Naive thymus-derived CD8-positive, alpha-beta T cell (primary cell): Measurements from ENCODE around the gene CYP4B1. TPM values are rescaled to one million over a fixed set of nuclear protein-coding genes. Genes with fewer than 3 reads are reported as not detected.

Experiments
- ATAC-seq, 2 donors: fragments of 150-1000 bp; cut with Tn5 transposase in 1 of 2; sonication (Bioruptor Pico), chemical (Tn5 transposase) in 1 of 2; 1 replicate in 1 of 2; 2 replicates in 1 of 2; pipeline ENCODE4 v1.10.0; 2021; ENCODE audit warnings: mild to moderate bottlenecking in 2 of 2, moderate library complexity in 2 of 2
- POLR2A ChIA-PET: fragments of 350-600 bp; sonication (Branson Sonifier 250); formaldehyde crosslinking; loops from one replicate; lab custom pipeline; 2021; ENCODE audit warnings: antibody characterized with exemption; lab: Charles Lee
- DNase-seq, 10 donors: peaks; one replicate each; pipeline versions ENCODE4 v3.0.0 to v3.0.0-alpha.2; 2020 to 2022
- H3K27ac Mint-ChIP-seq, 10 donors: one replicate each; pipeline ENCODE4 v1.8.0; 2020 to 2022; ENCODE audit warnings: mild to moderate bottlenecking in 10 of 10, mixed read lengths in 10 of 10, moderate library complexity in 4 of 10, inconsistent platforms in 1 of 10
- H3K27me3 Mint-ChIP-seq, 5 donors: one replicate each; pipeline ENCODE4 v1.8.0; 2021 to 2022; ENCODE audit warnings: mixed read lengths in 5 of 5
- H3K36me3 Mint-ChIP-seq, 3 donors: one replicate each; pipeline ENCODE4 v1.8.0; 2020 to 2022; ENCODE audit warnings: mixed read lengths in 3 of 3, mild to moderate bottlenecking in 2 of 3, inconsistent platforms in 1 of 3
- H3K4me1 Mint-ChIP-seq, 4 donors: one replicate each; pipeline ENCODE4 v1.8.0; 2021 to 2022; ENCODE audit warnings: mixed read lengths in 4 of 4
- H3K4me3 Mint-ChIP-seq, 10 donors: one replicate each; pipeline ENCODE4 v1.8.0; 2020 to 2022; ENCODE audit warnings: mild to moderate bottlenecking in 10 of 10, mixed read lengths in 10 of 10, moderate library complexity in 6 of 10, inconsistent platforms in 1 of 10
- H3K9me3 Mint-ChIP-seq, 9 donors: one replicate each; pipeline ENCODE4 v1.8.0; 2020 to 2022; ENCODE audit warnings: mixed read lengths in 9 of 9, mild to moderate bottlenecking in 3 of 9, inconsistent platforms in 1 of 9, moderate library complexity in 1 of 9
- polyA plus RNA-seq, 3 donors: library from polyadenylated mRNA; unstranded; fragments of 300-500 nt; fragmentation: Illumina TruSeq; gene quantifications; one replicate each; pipeline ENCODE4 v1.2.3, GENCODE V29; 2021
- total RNA-seq, 8 experiments: library from RNA in 2 of 8; stranded (reverse) in 2 of 8; gene quantifications; one replicate each; pipeline ENCODE4 v1.2.3 and lab custom pipeline; 2021 to 2026

The CYP4B1 gene
- total and polyA plus RNA-seq, 5 experiments from 2014 or later = not detected

DNA sequence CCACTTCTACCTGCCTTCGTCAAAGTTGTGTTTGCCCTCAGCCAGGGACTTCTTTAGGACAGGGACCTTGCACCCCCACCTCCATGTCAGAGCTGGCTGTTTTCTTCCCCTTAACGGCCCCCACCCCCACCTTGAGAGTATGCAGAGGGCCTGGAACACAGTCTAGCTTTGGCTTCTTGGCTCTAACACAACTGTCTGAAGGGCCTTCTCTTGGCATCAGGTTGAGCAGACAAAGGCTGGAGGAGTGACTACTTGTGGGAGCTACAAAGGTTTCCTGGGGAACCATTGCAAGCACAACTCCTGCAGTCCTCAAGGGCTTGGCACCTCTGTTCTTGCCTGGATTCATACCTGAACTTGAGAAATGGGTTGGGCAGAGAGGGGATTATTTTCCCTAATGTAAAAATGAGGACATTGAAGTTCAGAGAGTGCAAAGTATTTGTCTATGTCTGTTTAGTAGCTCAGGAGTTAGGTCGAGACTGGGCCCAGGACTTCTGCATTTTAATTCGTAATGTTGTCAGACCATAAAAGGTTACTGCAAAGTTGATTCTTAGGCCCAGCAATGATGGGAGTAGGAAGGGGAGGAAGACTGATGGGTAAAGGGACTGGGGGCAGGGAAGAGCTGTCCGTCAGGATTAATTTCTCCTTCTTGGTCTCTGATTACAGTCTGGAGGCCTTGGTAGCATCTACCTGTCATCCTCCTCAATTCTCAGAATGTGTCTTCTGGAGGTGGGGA is 2.6 kb downstream of the CYP4B1 start:
- H3K4me3 Mint-ChIP-seq = no peak overlapping the region
- no peaks in the 10 kb centered on the region for H3K4me1 Mint-ChIP-seq
- H3K27ac Mint-ChIP-seq = no peak overlapping the region
- POLR2A ChIA-PET = no interaction called here
- H3K9me3 Mint-ChIP-seq = no peaks in the 10 kb centered on the region
- DNase-seq (no peak), ATAC-seq (no peak)
- peaks cover 14 to 32% (median 20%) of the 10 kb centered on the region in 5 donors for H3K27me3 Mint-ChIP-seq
- H3K36me3 Mint-ChIP-seq = no peaks in the 10 kb centered on the region

DNA sequence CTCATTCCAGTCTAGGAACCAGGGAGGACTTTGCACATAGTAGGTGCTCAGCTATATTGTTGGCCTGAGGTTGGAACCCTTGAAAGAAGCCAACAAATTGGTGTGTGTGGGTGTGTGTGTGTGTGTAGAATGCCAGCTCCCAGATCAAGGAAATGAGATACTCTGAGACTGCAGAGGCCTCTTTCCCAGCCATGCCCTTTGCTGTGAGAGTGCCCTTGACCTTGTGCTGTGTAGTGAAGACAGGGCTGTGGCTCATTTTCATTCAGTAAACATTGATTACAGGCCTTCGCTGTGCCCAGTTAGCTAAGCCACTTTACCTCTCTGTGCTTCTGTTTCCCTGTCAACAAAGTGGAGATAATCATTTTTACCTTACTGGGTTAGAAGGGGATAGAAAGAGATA is 3.2 kb downstream of the CYP4B1 start:
- H3K27me3 Mint-ChIP-seq = peaks cover 10 to 29% (median 17%) of the 10 kb centered on the region in 5 donors
- ATAC-seq (no peak), DNase-seq (no peak)
- H3K9me3 Mint-ChIP-seq = peaks cover 0 to under 1% (median 0%) of the 10 kb centered on the region in 9 donors
- no peak overlapping the region for H3K27ac Mint-ChIP-seq
- POLR2A ChIA-PET = no interaction called here
- H3K4me1 Mint-ChIP-seq = no peaks in the 10 kb centered on the region
- H3K4me3 Mint-ChIP-seq = no peak overlapping the region
- no peaks in the 10 kb centered on the region for H3K36me3 Mint-ChIP-seq

DNA sequence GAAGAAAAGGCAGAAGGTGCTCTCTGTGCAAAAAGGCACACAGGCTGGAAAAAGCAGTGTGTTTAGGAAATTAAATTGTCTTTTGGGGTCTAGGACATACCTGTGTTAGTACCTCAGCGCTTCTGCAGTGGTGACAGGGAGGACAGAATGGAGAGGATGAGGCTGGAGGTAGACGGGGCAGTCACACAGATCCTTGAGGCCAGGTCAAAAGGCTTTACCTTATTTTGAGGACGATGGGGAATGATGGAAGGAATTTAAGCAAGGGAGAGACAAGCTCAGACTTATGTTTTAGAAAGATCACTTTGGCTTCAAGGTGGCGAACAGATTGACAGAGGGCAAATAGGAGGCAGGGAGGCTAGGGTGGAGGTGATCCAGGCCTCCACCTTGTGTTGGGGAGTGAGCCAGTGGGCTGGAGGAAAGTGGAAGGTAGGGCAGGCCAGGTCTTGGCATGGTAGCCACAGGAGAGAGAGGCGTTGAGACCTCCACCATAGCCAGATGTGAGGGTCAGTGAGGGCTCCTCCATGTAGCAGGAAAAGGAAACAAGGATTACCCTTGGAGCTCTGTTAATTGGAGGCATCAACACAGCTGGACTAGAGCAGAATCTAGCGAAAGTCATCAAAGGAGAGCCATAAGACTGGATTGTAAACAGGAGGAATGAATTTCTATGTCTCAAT is 4.2 kb downstream of the CYP4B1 start:
- no peak for ATAC-seq
- Mint-ChIP-seq H3K4me1 (no peaks in the 10 kb centered on the region), H3K9me3 (peaks cover 0 to 9% (median 0%) of the 10 kb centered on the region in 9 donors), H3K4me3 (no peak overlapping the region), H3K27ac (no peak overlapping the region), H3K27me3 (peaks cover 5 to 25% (median 14%) of the 10 kb centered on the region in 5 donors), H3K36me3 (peaks cover 0 to 4% (median 0%) of the 10 kb centered on the region in 3 donors)
- DNase-seq = no peak
- POLR2A ChIA-PET = no interaction called here

DNA sequence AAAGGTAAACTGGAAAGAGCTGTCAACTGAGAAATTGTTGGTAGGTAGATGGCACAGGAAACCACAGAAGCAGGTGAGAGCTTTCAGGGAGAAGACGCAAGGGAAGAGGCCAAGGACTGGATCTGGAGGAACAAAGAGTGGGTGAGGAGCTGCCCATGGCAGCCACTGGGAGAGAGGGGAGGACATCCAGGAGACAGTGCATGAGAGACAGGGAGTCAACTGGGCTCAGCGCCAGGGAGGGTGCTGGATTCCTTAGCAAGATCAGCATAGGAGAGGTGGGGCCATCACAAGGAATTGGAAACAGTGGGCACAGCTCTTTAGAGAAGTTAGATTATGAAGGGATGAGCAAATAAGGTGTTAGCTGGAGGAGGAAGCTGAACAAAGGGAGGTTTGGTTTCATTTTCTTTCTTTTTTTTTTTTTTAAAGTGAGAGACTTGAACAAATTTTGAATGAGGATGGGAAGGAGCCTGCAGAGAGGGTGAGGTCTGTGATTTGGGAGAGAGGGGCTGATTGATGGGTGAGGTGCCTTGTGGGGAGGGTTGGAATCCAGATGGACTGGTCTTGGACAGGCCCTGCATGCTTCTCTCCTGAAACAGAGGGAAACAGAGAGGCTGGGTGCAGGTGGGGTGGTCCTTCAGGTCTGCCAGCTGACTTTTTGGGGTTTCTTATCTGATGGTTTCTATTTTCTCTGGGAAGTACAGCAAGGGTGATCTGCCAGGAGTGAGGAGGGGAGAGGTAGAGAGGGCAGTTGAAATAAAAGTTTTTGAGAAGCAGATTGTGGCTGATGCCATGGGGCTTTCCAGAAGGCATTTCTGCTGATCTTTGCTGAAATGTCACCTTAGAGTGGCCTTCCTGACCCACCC is 5.4 kb downstream of the CYP4B1 start:
- POLR2A ChIA-PET = no interaction called here
- no peak overlapping the region for H3K27ac Mint-ChIP-seq
- peaks cover 0 to 9% (median 0%) of the 10 kb centered on the region in 9 donors for H3K9me3 Mint-ChIP-seq
- DNase-seq (no peak), ATAC-seq (no peak)
- no peaks in the 10 kb centered on the region for H3K4me1 Mint-ChIP-seq
- H3K4me3 Mint-ChIP-seq = no peak overlapping the region
- H3K27me3 Mint-ChIP-seq = peaks cover 4 to 17% (median 9%) of the 10 kb centered on the region in 5 donors
- peaks cover 0 to 5% (median 0%) of the 10 kb centered on the region in 3 donors for H3K36me3 Mint-ChIP-seq

DNA sequence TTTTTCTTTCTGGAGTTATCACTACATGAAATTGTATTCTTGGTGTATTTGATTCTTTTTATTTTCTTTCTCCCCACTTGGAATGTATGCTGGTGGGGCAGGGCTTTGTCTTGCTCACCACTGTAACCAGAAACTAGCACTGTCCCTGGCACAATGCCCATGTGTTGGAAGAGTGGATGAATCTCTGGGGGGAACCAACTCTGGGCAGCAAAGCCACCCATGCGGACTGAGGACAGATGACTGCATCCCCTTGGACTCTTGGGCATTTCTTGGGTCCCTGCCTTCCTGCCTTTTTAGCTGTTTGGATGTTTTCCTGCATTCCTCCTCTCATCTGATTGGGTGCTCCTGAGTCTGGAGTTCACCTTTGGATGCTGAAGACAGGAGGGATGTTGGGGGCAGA is 6.1 kb downstream of the CYP4B1 start:
- POLR2A ChIA-PET = no interaction called here
- no peak for ATAC-seq
- H3K27me3 Mint-ChIP-seq = peaks cover 0 to 13% (median 9%) of the 10 kb centered on the region in 5 donors

DNA sequence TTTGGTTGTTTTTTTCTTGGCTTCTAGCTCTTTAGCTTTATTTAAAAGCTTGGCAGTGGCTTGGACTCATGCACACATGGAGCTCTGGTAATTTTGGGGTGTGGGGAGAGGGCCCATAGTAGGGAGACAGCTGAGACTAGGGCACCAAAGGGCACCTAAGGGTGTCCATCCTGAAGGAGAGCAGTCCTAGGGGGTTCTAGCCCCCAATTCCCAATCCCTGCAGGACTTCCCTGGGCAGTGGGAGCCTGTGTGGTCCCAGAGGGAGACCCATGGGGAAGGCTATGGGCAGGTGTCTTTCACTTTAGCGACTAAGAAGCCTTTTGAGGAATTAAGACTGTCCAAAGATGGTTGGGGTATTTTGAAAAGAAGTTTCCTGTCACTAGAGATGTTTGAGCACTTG is 6.9 kb downstream of the CYP4B1 start:
- Mint-ChIP-seq H3K9me3 (peaks cover 0 to 14% (median 3%) of the 10 kb centered on the region in 9 donors), H3K4me3 (no peak overlapping the region), H3K27ac (peak overlapping the region in 1 of 10 donors; percentile 26), H3K27me3 (peaks cover 0 to 13% (median 9%) of the 10 kb centered on the region in 5 donors), H3K36me3 (peaks cover 0 to 9% (median 0%) of the 10 kb centered on the region in 3 donors), H3K4me1 (no peaks in the 10 kb centered on the region)
- POLR2A ChIA-PET = no interaction called here
- DNase-seq = no peak
- no peak for ATAC-seq

More for the DNA sequence above, 6.1 kb downstream of the CYP4B1 start:
- H3K4me1 Mint-ChIP-seq = no peaks in the 10 kb centered on the region
- no peak overlapping the region for H3K4me3 Mint-ChIP-seq
- no peak for DNase-seq
- peaks cover 0 to 7% (median 0%) of the 10 kb centered on the region in 3 donors for H3K36me3 Mint-ChIP-seq
- peaks cover 0 to 11% (median 2%) of the 10 kb centered on the region in 9 donors for H3K9me3 Mint-ChIP-seq
- H3K27ac Mint-ChIP-seq = no peak overlapping the region

DNA sequence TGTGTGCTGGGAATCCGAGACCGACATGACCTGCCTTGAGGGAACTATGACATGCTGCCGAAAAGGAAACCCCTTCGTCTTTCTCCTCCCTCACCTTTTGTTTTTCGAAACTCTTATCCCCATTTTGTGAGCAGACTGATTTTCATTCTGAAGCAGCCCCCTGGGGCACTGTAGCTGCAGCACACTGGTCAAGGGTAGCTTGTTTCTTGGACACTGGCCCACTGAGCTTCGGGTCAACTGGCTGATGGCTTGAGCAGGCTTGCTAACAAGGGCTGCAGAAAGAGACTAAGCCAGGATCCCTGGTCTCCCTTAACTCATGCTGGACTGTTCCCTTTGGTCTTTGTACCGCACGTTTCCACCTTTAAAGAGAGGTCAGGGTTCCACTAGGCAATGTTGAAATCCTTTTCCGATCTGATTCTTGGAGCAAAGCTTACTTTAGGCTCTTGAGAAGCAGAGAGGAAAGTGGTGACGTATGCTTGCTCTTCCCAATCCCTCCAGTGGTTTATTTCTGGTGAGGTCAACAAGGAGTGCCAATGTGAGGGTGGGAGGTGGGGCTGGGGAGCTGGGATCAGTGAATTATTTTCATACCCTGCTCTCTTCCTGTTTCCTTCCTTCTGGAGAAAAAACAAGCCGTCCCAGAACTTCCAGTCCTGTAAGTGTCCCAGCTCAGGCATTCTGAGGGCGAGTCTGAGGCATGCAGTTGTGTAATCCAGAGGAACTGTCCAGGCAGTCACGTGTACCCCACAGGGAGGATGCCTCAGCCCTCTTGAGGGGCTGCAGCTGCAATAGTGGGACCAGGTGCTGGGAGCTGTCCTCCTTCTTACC is 7.6 kb downstream of the CYP4B1 start:
- DNase-seq (no peak), ATAC-seq (no peak)
- POLR2A ChIA-PET = no interaction called here
- H3K4me3 Mint-ChIP-seq = no peak overlapping the region
- no peaks in the 10 kb centered on the region for H3K4me1 Mint-ChIP-seq
- H3K27me3 Mint-ChIP-seq = peaks cover 0 to 10% (median 9%) of the 10 kb centered on the region in 5 donors
- H3K36me3 Mint-ChIP-seq = peaks cover 0 to 9% (median 0%) of the 10 kb centered on the region in 3 donors
- no peak overlapping the region for H3K27ac Mint-ChIP-seq
- peaks cover 0 to 14% (median 3%) of the 10 kb centered on the region in 9 donors for H3K9me3 Mint-ChIP-seq

DNA sequence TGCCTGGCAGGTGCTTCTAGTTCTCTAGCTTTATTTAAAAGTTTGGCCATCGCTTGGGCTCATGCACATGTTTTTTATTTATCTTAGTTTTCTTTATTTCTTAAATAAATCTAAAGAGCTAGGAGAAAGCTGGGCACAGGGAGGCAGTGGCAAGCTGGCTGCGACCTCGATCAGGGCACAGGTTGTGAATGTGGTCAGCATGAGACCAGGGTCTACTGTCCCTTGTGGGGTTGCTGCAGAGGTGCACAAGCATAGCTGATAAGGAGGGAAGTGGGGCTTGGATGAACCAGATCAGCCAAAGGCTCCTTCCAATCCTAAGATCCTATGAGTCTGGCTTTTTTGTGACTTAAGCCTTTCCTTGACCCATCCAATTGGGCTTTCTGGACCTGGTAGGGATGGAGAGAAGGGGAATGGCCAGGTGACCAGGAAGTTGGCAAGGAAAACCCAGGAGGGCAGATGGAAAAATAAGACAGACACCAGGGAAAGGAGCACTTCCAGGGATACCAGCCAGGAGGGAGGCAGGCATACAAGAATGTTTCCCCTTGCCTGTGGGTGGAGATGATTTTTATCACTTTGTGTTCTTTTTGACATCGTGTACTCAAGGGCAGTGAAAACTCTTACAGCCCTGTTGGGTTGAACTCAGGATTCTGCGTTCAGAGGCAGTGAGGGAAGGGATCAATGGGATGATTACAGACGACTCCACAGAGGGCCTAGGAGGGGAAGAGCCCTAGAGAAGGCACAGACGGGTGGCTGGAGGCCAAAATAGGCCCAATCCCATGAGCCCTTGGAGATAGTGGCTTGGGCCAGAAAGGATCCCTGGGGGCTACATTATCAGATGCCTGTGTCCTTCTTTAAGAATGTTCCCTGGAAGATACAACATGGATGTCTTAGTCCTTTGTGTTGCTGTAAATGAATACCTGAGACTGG is 8.5 kb downstream of the CYP4B1 start:
- H3K4me1 Mint-ChIP-seq = no peaks in the 10 kb centered on the region
- H3K27me3 Mint-ChIP-seq = peaks cover 0 to 10% (median 9%) of the 10 kb centered on the region in 5 donors
- POLR2A ChIA-PET = no interaction called here
- no peak for DNase-seq
- no peak overlapping the region for H3K4me3 Mint-ChIP-seq
- H3K36me3 Mint-ChIP-seq = peaks cover 0 to 9% (median 0%) of the 10 kb centered on the region in 3 donors
- no peak for ATAC-seq
- H3K9me3 Mint-ChIP-seq = peaks cover 0 to 14% (median 3%) of the 10 kb centered on the region in 9 donors
- H3K27ac Mint-ChIP-seq = no peak overlapping the region

DNA sequence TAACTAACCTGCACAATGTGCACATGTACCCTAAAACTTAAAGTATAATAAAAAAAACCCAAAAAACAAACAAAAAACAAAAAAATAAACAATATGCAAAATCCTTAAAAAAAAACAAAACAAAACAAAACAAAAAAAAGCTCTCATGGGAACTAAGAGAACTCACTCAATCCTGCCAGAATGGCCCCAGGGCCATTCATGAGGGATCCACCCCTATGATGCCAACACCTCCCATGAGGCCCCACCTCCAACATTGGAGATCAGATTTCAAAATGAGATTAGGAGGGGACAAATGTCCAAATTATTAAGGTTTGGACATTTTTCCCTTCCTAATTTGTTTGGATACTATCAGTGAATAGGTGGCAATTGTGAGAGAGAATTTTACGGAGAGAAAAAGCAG is 10.2 kb downstream of the CYP4B1 start:
- POLR2A ChIA-PET = no interaction called here
- H3K27ac Mint-ChIP-seq = no peak overlapping the region
- ATAC-seq = no peak

DNA sequence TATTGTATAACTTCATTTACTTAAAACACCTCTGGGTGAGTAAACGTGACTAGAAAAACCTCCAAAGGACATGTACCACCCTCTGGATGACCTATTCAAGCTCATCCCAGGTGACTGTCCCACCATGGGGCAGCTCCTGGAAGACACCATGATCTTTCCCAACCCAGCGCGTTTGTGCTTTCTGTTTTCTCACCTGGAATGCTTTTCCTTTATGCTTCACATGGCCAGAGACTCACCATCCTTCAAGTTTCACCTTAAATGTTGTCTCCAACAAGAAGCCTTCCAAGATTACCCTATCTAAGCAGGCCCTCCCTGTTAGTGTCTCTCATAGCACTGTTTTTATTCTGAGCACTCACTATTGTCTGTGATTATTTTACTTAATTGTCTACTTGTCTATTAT is 11.1 kb downstream of the CYP4B1 start:
- DNase-seq = no peak
- H3K4me3 Mint-ChIP-seq = no peak overlapping the region
- H3K27ac Mint-ChIP-seq = no peak overlapping the region
- POLR2A ChIA-PET = no interaction called here
- peaks cover 0 to 9% (median 0%) of the 10 kb centered on the region in 3 donors for H3K36me3 Mint-ChIP-seq
- no peak for ATAC-seq
- peaks cover 0 to 17% (median 9%) of the 10 kb centered on the region in 5 donors for H3K27me3 Mint-ChIP-seq
- H3K4me1 Mint-ChIP-seq = no peaks in the 10 kb centered on the region
- peaks cover 0 to 14% (median 3%) of the 10 kb centered on the region in 9 donors for H3K9me3 Mint-ChIP-seq

More for the DNA sequence above, 10.2 kb downstream of the CYP4B1 start:
- Mint-ChIP-seq H3K4me3 (no peak overlapping the region), H3K27me3 (peaks cover 0 to 12% (median 9%) of the 10 kb centered on the region in 5 donors), H3K9me3 (peaks cover 0 to 14% (median 3%) of the 10 kb centered on the region in 9 donors), H3K4me1 (no peaks in the 10 kb centered on the region), H3K36me3 (peaks cover 0 to 9% (median 0%) of the 10 kb centered on the region in 3 donors)
- no peak for DNase-seq

DNA sequence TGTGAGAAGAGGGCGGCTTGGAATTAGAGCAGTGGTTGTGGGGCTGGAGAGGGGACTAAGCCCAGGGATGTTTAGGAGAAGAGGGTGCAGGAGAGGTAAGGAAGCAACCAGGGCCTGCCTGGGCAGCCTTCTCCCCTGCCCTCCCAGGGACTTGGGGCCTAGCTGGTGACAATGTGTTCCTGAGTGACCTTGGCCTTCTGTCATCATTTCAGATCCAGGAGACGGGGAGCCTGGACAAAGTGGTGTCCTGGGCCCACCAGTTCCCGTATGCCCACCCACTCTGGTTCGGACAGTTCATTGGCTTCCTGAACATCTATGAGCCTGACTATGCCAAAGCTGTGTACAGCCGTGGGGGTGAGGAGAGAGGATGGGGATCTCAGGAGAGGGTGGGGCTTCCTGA is 11.8 kb downstream of the CYP4B1 start:
- Mint-ChIP-seq H3K27ac (no peak overlapping the region), H3K4me1 (no peaks in the 10 kb centered on the region), H3K4me3 (no peak overlapping the region), H3K27me3 (peaks cover 0 to 14% (median 9%) of the 10 kb centered on the region in 5 donors), H3K36me3 (peaks cover 0 to 9% (median 0%) of the 10 kb centered on the region in 3 donors), H3K9me3 (peaks cover 0 to 14% (median 3%) of the 10 kb centered on the region in 9 donors)
- ATAC-seq = no peak
- POLR2A ChIA-PET = no interaction called here
- DNase-seq = no peak
